HS-27A (cell line): ENCODE data around the gene NHLH2.

Experiments used
- DNase-seq: peaks from one replicate; pipeline ENCODE4 v3.0.0-alpha.2; 2012; ENCODE audit warnings: low read depth, missing footprints

The NHLH2 gene

GRCh38 chr1:115797486-115797885 lies 43.4 kb downstream of the NHLH2 start:
- no peak for DNase-seq

DNA sequence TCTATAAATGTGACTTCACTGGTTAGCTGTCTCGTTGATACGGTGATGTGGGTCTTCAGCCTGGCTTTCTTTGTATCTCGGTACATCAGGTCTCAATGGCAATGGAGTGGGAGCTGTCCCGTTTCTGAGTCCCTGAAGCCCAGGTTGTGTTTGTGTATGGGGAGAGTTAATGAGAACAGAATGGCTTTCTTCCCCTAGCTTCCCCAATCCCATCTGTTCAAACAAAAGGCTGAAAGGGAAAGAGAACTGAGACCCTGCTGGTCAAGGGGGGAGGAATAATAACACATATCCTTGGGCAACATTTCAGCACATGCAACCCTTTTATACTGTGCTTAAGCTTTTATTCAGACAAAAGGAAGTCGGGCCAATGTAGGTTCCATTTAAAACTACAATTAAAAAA lies 44.0 kb downstream of the NHLH2 start:
- no peak for DNase-seq

- DNase-seq: no peak
Observed at GRCh38 chr1:115796036-115796435, 44.9 kb downstream of the NHLH2 start.

GRCh38 chr1:115794976-115795639 lies 45.8 kb downstream of the NHLH2 start:
- DNase-seq: no peak

- DNase-seq: no peak
Observed at GRCh38 chr1:115793162-115793561, 47.8 kb downstream of the NHLH2 start.

DNA sequence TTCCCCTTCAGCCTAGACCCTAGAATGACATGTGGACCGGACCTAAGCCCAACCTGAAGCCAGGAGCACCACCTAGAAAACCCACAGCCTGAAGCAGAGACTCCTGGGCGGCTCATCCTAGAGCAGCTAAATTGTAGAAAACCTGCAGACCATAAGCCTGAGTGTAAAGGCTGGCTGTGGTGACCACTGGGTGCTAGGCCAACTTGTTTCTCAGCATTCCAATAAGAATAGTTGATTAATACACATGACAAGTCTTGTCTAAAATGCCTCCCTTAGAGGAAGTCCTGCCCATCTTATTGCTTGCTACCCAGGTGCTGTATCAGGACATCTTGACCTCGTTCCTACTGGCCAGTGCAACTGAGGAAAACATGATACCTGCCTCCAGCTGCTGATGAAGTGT lies 49.1 kb downstream of the NHLH2 start:
- no peak for DNase-seq

GRCh38 chr1:115790846-115791245 lies 50.1 kb downstream of the NHLH2 start:
- no peak for DNase-seq

- DNase-seq: no peak
Observed at GRCh38 chr1:115790356-115790755, 50.6 kb downstream of the NHLH2 start.
